Caco-2 (cell line): Measurements from ENCODE around the gene HGD. TPM values are rescaled to one million over a fixed set of nuclear protein-coding genes. Genes with fewer than 3 reads are reported as not detected.

Source experiments
- BruUV-seq: library from RNA; stranded (reverse); fragments of 400-500 nt; replicated peaks from 2 replicates; lab custom pipeline; 2021; lab: Mats Ljungman, UMichigan
- CTCF ChIA-PET: fragments of 300-600 bp; sonication (Branson Sonifier 250); formaldehyde crosslinking; loops from one replicate; lab custom pipeline; 2022; ENCODE audit warnings: antibody characterized with exemption; lab: Charles Lee
- POLR2A ChIA-PET: fragments of 300-600 bp; sonication (Branson Sonifier 250); formaldehyde crosslinking; loops from one replicate; lab custom pipeline; 2022; ENCODE audit warnings: antibody characterized with exemption; lab: Charles Lee
- DNase-seq, 2 experiments: peaks; one replicate each; pipeline versions ENCODE4 v3.0.0 to v3.0.0-alpha.2; 2020 to 2022
- H3K27me3 ChIP-seq: replicated peaks from 2 replicates; pipeline ENCODE4 v1.6.0; 2011; ENCODE audit warnings: low read length; ENCODE audit not compliant: control insufficient read depth, insufficient read depth
- H3K36me3 ChIP-seq: 2 replicates; pipeline ENCODE4 v1.5.1; 2011; ENCODE audit warnings: low read length; ENCODE audit not compliant: control insufficient read depth, insufficient read depth
- H3K4me1 ChIP-seq: fragments of 250-450 bp; sonication (Bioruptor Pico); 2 replicates; pipeline ENCODE4 v1.5.1; 2020; ENCODE audit warnings: mild to moderate bottlenecking
- H3K4me3 ChIP-seq: 2 replicates; pipeline ENCODE4 v1.5.1; 2011; ENCODE audit warnings: low read depth, mild to moderate bottlenecking, control low read depth, low read length
- H3K9me3 ChIP-seq: fragments of 250-450 bp; sonication (Bioruptor Pico); 2 replicates; pipeline ENCODE4 v1.5.1; 2020; ENCODE audit warnings: mild to moderate bottlenecking, moderate library complexity
- H3K27ac Mint-ChIP-seq: one replicate; pipeline ENCODE4 v1.8.0; 2022; ENCODE audit warnings: mixed read lengths; ENCODE audit not compliant: unreplicated experiment
- H3K27me3 Mint-ChIP-seq: one replicate; pipeline ENCODE4 v1.8.0; 2022; ENCODE audit warnings: mixed read lengths; ENCODE audit not compliant: insufficient read depth, unreplicated experiment
- H3K36me3 Mint-ChIP-seq: one replicate; pipeline ENCODE4 v1.8.0; 2022; ENCODE audit warnings: mild to moderate bottlenecking, mixed read lengths; ENCODE audit not compliant: insufficient read depth, unreplicated experiment
- H3K4me1 Mint-ChIP-seq: one replicate; pipeline ENCODE4 v1.8.0; 2022; ENCODE audit warnings: low read depth, mixed read lengths; ENCODE audit not compliant: unreplicated experiment
- H3K4me3 Mint-ChIP-seq: one replicate; pipeline ENCODE4 v1.8.0; 2022; ENCODE audit warnings: mild to moderate bottlenecking, moderate library complexity, mixed read lengths; ENCODE audit not compliant: unreplicated experiment
- H3K9me3 Mint-ChIP-seq: one replicate; pipeline ENCODE4 v1.8.0; 2022; ENCODE audit warnings: mixed read lengths; ENCODE audit not compliant: unreplicated experiment
- CTCF ChIP-seq, 2 experiments: fragments of 200-600 bp in 1 of 2; IDR thresholded peaks; 1 replicate in 1 of 2; 2 replicates in 1 of 2; pipeline versions ENCODE4 v1.5.1 to v1.8.0; 2011 to 2022; ENCODE audit warnings: antibody characterized with exemption in 1 of 2, control low read depth in 1 of 2, inconsistent platforms in 1 of 2, low read depth in 1 of 2, low read length in 1 of 2, mild to moderate bottlenecking in 1 of 2, moderate library complexity in 1 of 2; ENCODE audit not compliant: insufficient read depth in 1 of 2, severe bottlenecking in 1 of 2, unreplicated experiment in 1 of 2
- intact Hi-C: fragments of 100-400 bp; cut with micrococcal nuclease; formaldehyde crosslinking; loops from one replicate; pipeline ENCODE4 v1.10.0; 2022; ENCODE audit not compliant: unreplicated experiment
- total RNA-seq: library from RNA; stranded (reverse); gene quantifications from 2 replicates; pipeline ENCODE4 v1.2.3, GENCODE V29; 2022

Gene HGD
- total RNA-seq, 1 experiment from 2014 or later: 102 TPM

GRCh38 chr3:120705884-120706582 is 24.0 kb upstream of the HGD start:
- Mint-ChIP-seq H3K4me3 (no peak overlapping the region), H3K27ac (no peak overlapping the region), H3K4me1 (no peaks in the 10 kb centered on the region), H3K36me3 (peaks cover 7% of the 10 kb centered on the region), H3K27me3 (no peaks in the 10 kb centered on the region), H3K9me3 (no peaks in the 10 kb centered on the region)
- no peaks in the 10 kb centered on the region for H3K4me1 ChIP-seq
- POLR2A ChIA-PET: no interaction called here
- CTCF ChIA-PET: no interaction called here
- no peaks in the 10 kb centered on the region for H3K9me3 ChIP-seq
- BruUV-seq: no TSS peak
- H3K36me3 ChIP-seq: no peaks in the 10 kb centered on the region
- H3K4me3 ChIP-seq: no peak overlapping the region
- H3K27me3 ChIP-seq: no peaks in the 10 kb centered on the region
- intact Hi-C loops: no loop called here
- no peak for DNase-seq
- TF ChIP-seq CTCF (IDR thresholded peaks at IDR 0.05; ENCODE audit: insufficient read depth in 1 of 2, low read depth in 1 of 2, low read length in 1 of 2, severe bottlenecking in 1 of 2, unreplicated experiment in 1 of 2): no peak

- Mint-ChIP-seq H3K27ac (no peak overlapping the region), H3K9me3 (no peaks in the 10 kb centered on the region), H3K36me3 (peaks cover 6% of the 10 kb centered on the region), H3K4me1 (no peaks in the 10 kb centered on the region), H3K27me3 (no peaks in the 10 kb centered on the region), H3K4me3 (no peak overlapping the region)
- CTCF ChIA-PET: no interaction called here
- no TSS peak for BruUV-seq
- H3K4me1 ChIP-seq: peaks cover 3% of the 10 kb centered on the region; the same call in 1 of the 2 replicates
- no peaks in the 10 kb centered on the region for H3K27me3 ChIP-seq
- no peak for DNase-seq
- H3K36me3 ChIP-seq: no peaks in the 10 kb centered on the region
- intact Hi-C loops: no loop called here
- H3K9me3 ChIP-seq: no peaks in the 10 kb centered on the region
- no peak for TF ChIP-seq CTCF (IDR thresholded peaks at IDR 0.05; ENCODE audit: insufficient read depth in 1 of 2, low read depth in 1 of 2, low read length in 1 of 2, severe bottlenecking in 1 of 2, unreplicated experiment in 1 of 2)
- no peak overlapping the region for H3K4me3 ChIP-seq
- POLR2A ChIA-PET: no interaction called here
Measured at GRCh38 chr3:120699333-120699732, 17.3 kb upstream of the HGD start.

- H3K9me3 ChIP-seq: no peaks in the 10 kb centered on the region
- no TSS peak for BruUV-seq
- peaks cover 24% of the 10 kb centered on the region for H3K4me1 ChIP-seq
- H3K27me3 ChIP-seq: no peaks in the 10 kb centered on the region
- H3K36me3 Mint-ChIP-seq: no peaks in the 10 kb centered on the region
- H3K4me3 ChIP-seq: no peak overlapping the region
- no peaks in the 10 kb centered on the region for H3K27me3 Mint-ChIP-seq
- H3K36me3 ChIP-seq: no peaks in the 10 kb centered on the region
- H3K27ac Mint-ChIP-seq: peak overlapping the region; percentile 60
- DNase-seq: no peak
- no peaks in the 10 kb centered on the region for H3K9me3 Mint-ChIP-seq
- CTCF ChIA-PET: interaction anchor here (0.6 kb wide), 1 partner anchor 27 kb away, joined by 4 read pairs; no protein-coding TSS in a partner anchor
- no peak overlapping the region for H3K4me3 Mint-ChIP-seq
- TF ChIP-seq CTCF (IDR thresholded peaks at IDR 0.05; ENCODE audit: insufficient read depth in 1 of 2, low read depth in 1 of 2, low read length in 1 of 2, severe bottlenecking in 1 of 2, unreplicated experiment in 1 of 2): no peak
- intact Hi-C loops: loop anchor here (1.0 to 2.0 kb wide), 2 partner anchors 11 to 15 kb away; partner anchors contain the start of gene HGD
- H3K4me1 Mint-ChIP-seq: peaks cover 11% of the 10 kb centered on the region
- POLR2A ChIA-PET: interaction anchor here (1.5 kb wide), 2 partner anchors 11 to 15 kb away, joined by 4 to 7 read pairs; partner anchors contain the start of gene HGD
Measured at GRCh38 chr3:120693439-120694171, 11.6 kb upstream of the HGD start.
